CD4-positive, alpha-beta T cell treated with Interleukin-2 at 100 ng/mL for 4 hours (primary cell): ENCODE results near the gene LCNL1.

Experiments
- DNase-seq: peaks from one replicate; pipeline ENCODE4 v3.0.0-alpha.2; 2020; ENCODE audit warnings: low spot score

The LCNL1 gene

DNA sequence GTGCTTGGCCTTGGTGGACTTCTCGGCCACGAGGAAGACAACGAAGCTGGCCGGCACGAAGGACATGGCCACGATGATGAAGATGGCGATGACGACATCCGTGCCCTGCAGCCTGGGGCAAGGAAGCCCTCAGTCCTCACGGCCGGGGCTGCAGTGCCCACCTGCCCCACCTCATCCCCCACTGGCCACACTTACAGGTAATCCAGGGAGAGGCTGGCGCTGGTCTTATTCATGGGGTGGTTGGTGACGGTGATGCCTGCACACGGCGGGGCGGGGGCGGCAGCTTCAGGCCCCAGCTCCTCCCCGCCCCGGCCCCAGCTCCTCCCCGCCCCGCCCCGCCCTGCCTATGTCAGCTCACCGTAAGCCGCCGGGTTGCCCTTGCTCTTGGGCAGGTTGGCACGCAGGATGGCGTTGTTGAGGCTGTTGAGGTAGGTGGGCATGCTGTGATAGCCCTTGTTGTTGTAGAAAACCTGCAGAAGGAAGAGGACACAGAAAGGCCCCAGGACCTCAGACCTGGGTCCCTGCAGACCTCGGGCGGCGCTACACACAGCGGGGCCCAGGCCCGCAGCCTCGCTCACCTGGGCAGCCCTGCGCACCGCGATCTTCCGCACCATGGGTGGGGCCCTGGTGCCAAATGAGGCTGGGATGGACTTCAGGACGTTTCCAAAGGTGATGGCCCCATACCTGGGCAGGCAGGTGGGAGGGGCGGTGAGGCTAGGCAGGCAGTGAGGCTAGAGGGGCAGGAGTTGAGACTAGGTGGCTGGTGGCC lies 29.3 kb downstream of the LCNL1 start:
- no peak for DNase-seq

- DNase-seq, result no peak
Observed at GRCh38 chr9:137012694-137013570, 30.1 kb downstream of the LCNL1 start.

DNA sequence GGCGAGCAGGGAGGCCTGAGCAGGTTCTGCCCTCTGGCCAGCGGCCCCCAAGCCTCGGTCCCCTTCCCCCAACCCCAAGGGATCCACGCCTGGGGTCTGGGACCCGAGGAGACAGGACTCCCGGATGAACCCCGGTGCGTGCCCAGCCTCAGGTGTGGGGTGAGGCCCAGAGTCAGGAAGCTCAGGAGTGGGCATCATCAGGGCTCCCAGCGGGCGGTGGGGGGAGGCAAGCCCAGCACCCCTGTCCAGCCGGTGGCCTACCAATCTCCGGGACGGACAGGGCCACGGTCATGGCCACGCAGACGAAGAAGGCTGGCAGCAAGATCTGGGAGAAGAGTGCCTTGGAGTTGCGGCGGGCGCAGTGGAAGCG lies 30.8 kb downstream of the LCNL1 start:
- no peak for DNase-seq

DNA sequence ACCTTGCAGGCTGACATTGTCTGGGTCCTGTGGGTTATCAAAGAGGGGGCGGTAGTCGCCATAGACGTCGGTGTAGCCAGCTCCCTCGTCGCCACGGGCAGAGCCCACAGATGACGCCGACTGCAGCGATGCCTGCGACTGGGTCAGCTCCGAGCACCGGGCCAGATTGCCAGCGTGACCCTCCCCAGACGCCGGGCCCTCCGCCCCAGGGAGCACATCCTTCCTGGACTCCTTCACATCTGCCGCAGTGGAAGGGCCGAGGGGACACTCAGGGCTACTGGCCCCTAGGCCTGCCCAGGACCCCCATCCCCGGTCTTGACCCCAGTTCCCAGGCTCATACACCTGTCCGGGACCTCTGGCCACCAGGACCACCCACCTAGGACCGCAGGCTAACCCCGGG lies 31.4 kb downstream of the LCNL1 start:
- no peak for DNase-seq

DNA sequence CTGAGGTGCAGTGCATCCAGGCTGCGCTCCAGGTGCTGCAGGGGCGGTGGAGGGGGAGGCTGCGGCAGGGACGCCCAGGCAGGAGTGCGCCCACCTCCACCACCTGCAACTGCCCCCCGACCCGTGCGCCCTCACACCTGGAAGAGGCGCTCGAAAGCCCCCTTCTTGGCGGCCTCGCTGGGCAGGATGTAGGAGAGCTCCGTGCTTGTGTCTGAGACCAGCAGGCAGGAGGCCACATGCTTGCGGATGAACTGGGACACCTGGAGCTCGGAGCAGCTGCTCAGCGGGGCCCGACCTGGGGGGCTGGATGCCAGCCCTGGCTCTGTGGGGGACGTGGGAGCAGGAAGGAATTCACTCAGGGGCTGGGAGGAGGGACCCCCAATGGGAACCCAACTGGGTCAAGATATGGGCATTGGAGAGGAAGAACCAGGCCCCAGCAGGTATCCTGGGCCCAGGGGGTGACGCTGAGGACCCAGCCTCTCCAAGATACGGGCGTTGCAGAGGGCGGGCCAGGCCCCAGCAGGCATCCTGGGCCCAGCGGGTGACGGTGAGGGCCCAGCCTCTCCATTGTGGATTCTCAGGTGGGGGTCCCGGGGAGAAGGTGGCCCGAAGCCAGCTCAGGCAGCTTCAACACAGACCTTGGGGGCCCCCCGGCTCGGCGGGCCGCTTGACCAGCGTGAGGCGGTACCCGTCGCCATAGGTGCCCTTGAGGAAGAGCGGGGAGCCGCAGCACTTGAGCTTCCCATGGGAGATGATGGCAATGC lies 32.2 kb downstream of the LCNL1 start:
- DNase-seq, result no peak

DNA sequence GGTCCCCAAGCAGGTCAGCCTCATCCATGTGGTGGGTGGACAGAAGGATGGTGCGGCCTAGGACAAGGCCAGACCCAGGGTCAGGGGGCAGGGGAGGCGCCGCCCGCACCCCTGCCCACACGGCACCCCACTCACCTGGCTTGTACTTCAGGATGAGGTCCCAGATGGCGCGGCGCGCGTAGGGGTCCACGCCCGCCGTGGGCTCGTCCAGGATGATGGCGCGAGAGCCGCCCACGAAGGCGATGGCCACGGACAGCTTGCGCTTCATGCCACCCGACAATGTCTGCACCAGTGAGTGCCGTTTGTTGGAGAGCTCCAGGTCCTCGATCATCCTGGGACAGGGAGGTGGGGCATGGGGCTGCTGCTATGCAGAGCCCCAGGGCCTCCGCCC lies 32.7 kb downstream of the LCNL1 start:
- no peak for DNase-seq

GRCh38 chr9:137015976-137016375 lies 33.2 kb downstream of the LCNL1 start:
- DNase-seq, result no peak

- no peak for DNase-seq
Observed at GRCh38 chr9:137016436-137016835, 33.6 kb downstream of the LCNL1 start.

DNA sequence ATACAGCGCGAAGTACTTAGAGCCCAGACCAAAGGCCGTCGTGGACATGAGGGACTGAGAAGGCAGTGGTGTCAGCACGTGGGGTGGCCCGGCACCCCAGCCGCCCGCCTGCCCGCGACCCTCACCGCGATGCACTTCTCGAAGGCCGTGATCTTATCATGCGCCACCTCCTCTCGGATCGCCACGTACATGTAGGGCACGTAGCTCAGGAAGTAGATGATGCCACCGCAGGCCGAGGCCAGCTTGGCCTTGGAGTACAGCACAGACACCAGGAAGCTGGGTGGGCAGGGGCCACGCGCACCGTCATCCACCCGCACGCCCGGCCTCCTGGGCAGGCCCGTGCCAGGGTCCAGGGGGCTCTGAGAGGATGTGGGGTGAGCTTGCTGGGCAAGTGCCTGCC lies 34.3 kb downstream of the LCNL1 start:
- DNase-seq, result no peak

DNA sequence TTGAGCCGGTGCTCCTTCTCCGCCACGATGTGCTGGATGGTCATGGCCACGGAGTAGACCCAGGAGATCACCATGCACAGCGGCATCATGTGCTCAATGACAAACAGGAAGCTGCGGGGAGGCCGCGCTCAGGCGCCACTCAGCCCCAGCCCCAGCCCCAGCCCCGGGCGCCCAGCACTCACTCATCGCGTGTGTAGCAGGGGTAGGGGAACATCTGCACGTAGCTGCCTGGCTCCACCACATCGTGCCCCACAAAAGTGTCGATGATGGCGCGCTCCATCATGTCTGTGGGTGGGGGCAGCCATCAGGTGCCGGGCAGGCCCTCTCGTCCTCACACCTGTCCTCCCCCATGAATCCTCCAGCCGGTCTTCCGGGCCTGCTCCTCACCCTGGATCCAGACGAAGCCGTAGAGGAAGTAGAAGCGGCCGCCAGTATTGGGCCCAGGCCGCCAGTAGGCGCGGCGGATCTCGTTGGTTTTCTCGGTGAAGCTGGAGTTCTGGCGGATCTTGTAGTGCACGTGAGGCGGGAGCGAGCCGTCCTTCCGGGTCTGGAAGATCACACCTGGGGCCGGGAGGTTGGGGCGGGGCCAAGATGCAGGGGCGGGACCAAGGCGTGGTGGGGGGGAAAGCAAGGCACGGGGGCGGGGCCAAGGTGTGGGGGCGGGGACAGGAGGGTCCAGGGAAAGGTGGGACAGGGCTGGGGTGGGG lies 35.2 kb downstream of the LCNL1 start:
- no peak for DNase-seq

GRCh38 chr9:137018761-137019559 lies 36.2 kb downstream of the LCNL1 start:
- no peak for DNase-seq

DNA sequence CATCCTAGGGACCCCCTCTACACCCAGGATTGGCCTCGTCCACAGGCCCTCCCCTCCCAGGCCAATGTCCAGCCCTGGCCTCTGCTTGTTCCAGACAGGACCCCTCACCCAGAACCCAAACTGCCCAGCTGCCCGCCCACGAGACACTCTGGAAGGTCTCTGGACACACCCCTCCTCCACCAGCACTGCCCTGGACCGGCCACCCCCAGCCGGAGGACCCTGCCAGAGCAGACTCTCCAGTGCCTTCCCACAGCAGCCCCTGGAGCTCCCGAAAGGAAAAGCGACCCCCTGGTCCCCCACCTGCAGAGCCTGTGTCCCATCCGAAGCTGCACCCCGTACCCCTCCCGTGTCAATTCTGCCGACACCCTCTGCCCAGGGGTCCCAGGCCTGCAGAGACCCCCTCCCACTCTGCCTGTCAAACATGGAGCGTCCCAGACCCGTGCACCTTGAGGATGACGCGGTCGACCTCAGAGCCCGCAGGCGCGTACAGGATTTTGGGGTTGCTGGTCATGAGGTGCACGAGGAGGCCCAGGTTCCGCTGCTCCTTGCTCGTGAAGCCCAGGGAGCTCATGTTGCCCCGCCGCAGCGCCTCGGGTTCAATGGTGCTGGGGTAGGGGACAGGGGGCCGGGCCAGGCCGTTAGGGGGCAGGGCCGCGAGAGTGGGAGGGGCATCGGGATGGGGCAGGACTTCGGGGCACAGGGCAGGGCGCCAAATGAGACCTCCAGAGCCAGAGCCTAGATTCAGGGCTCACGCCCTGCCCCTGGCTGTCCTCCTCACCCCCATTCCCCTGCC lies 37.3 kb downstream of the LCNL1 start:
- DNase-seq, result no peak

DNA sequence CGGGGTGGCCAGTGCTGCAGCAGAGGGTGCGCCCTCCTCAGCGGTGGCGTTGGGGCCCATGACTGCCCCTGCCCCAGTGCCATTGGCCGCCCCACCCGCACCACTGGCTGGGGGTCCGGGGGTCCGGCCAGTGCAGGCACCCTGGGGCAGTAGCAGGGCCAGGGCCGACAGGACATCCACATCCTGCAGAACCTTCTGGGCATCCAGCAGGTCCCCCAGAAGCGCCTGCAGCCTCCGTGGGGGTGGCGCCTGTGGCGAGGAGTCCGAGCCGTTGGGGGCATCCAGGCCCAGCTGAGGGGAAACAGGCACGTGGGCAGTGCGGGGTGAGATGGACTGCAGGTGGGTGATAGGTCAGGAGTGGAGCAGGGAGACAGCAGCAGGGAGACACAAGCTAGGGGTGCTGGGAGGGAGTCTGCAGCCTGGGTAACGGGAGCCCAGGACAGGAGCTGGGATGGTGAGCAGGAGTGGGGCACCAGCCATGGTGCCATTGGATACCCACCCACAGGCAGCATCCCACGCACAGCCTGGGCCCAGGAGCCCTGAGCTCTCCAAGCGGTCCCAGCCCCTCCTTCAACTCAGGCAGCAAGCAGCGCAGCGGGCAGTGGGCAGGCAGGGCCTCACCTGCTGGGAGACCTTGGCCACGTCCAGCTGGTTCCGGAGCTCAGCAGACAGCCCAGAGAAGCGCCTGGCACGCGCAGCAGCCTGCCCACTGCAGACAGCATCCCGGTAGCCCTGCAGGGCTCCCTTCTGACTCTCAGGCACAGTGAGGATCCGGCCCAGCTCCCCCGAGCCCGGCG lies 38.2 kb downstream of the LCNL1 start:
- no peak for DNase-seq

- no peak for DNase-seq
Observed at GRCh38 chr9:137021568-137021978, 38.8 kb downstream of the LCNL1 start.

DNA sequence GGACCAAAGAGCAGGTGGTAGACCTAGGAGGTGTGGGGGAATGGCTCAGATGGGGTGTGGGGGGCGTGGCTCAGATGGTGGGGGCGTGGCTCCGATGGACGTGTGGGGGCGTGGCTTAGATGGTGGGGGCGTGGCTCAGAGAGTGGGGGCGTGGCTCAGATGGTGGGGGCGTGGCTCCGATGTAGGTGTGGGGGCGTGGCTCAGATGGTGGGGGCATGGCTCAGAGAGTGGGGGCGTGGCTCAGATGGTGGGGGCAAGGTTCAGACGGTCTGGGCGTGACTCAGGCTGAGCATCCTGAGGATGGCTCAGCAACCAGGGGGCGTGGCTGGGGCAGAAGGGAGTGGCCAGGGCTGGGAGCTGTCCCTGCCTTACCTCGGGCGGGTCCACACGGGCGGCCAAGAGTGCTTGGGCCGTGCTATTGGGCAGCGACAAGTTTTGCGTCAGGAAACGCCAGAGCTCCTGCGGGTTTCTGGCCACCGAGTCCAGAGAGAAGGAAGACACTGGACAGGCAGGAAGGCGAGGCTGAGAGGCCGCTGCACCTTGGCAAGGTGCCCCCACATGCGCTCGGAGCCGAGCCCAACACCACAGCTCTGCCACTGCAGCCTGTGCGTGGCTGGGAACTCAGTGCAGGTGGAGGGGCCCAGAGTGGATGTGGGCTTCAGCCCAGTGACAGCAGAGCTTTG lies 39.3 kb downstream of the LCNL1 start:
- peak; percentile 72 for DNase-seq

DNA sequence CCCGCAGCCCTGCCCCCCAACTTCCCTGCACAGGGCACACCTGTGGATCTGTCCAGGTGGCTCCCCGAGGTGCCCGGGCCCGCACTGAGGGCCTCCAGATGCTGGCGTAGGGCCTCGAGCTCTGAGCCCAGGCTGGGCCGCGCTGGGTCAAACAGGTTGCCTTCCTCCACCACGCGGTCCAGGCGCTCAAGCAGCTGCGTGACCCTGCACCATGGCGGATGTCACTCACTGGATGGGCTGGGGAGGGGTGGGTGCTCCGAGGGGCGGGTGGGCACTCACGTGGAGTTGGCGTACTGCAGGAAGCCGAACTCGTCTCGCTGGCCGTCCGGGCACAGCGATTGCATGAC lies 39.8 kb downstream of the LCNL1 start:
- DNase-seq, result no peak

- no peak for DNase-seq
Observed at GRCh38 chr9:137023157-137023556, 40.4 kb downstream of the LCNL1 start.

- DNase-seq, result no peak
Observed at GRCh38 chr9:137023583-137023991, 40.8 kb downstream of the LCNL1 start.

GRCh38 chr9:137025517-137025966 lies 42.7 kb downstream of the LCNL1 start:
- DNase-seq, result no peak
